HEK293 (cell line): ENCODE data around the gene HNRNPUL1.

Source experiments
- GFI1B ChIP-seq: fragments of 450-650 bp; formaldehyde crosslinking; IDR thresholded peaks from 2 replicates; pipeline ENCODE4 v1.5.1; 2016; ENCODE audit warnings: missing biosample characterization, missing genetic modification characterization
- IKZF3 ChIP-seq: fragments of 450-650 bp; IDR thresholded peaks from 2 replicates; pipeline ENCODE4 v1.5.0; 2018; ENCODE audit warnings: missing biosample characterization, mild to moderate bottlenecking, missing genetic modification characterization, moderate library complexity
- PRDM10 ChIP-seq: fragments of 450-650 bp; formaldehyde crosslinking; IDR thresholded peaks from 2 replicates; pipeline ENCODE4 v1.5.1; 2016; ENCODE audit warnings: missing biosample characterization, missing genetic modification characterization
- RBAK ChIP-seq: fragments of 450-650 bp; formaldehyde crosslinking; IDR thresholded peaks from 2 replicates; pipeline ENCODE4 v1.5.1; 2016; ENCODE audit warnings: missing biosample characterization, missing genetic modification characterization
- REST ChIP-seq: fragments of 450-650 bp; formaldehyde crosslinking; IDR thresholded peaks from 2 replicates; pipeline ENCODE4 v1.5.1; 2016; ENCODE audit warnings: missing biosample characterization, missing genetic modification characterization
- SP3 ChIP-seq: fragments of 450-650 bp; formaldehyde crosslinking; IDR thresholded peaks from 2 replicates; pipeline ENCODE4 v1.5.1; 2016; ENCODE audit warnings: missing biosample characterization, missing genetic modification characterization
- TCF7L2 ChIP-seq: IDR thresholded peaks from 2 replicates; pipeline ENCODE4 v1.6.1; 2011; ENCODE audit warnings: low read depth, mild to moderate bottlenecking, inconsistent platforms, low read length, moderate library complexity, borderline replicate concordance
- TSHZ1 ChIP-seq: fragments of 450-650 bp; formaldehyde crosslinking; IDR thresholded peaks from 2 replicates; pipeline ENCODE4 v1.5.1; 2016; ENCODE audit warnings: missing biosample characterization, missing genetic modification characterization, borderline replicate concordance
- YY2 ChIP-seq: fragments of 450-650 bp; formaldehyde crosslinking; IDR thresholded peaks from 2 replicates; pipeline ENCODE4 v1.5.1; 2016; ENCODE audit warnings: missing biosample characterization, missing genetic modification characterization
- ZBTB10 ChIP-seq: fragments of 450-650 bp; formaldehyde crosslinking; IDR thresholded peaks from 2 replicates; pipeline ENCODE4 v1.5.1; 2016; ENCODE audit warnings: missing biosample characterization, missing genetic modification characterization
- ZBTB20 ChIP-seq: fragments of 450-650 bp; formaldehyde crosslinking; IDR thresholded peaks from 2 replicates; pipeline ENCODE4 v1.5.1; 2016; ENCODE audit warnings: missing biosample characterization, missing genetic modification characterization
- ZNF175 ChIP-seq: fragments of 450-650 bp; formaldehyde crosslinking; IDR thresholded peaks from 2 replicates; pipeline ENCODE4 v1.5.1; 2016; ENCODE audit warnings: missing biosample characterization, missing genetic modification characterization
- ZNF341 ChIP-seq: fragments of 450-650 bp; formaldehyde crosslinking; IDR thresholded peaks from 2 replicates; pipeline ENCODE4; 2016; ENCODE audit warnings: low read depth, missing biosample characterization, missing genetic modification characterization
- ZNF366 ChIP-seq: fragments of 450-650 bp; formaldehyde crosslinking; conservative IDR thresholded peaks from 2 replicates; pipeline ENCODE4 v1.5.1; 2016; ENCODE audit warnings: missing biosample characterization, missing genetic modification characterization
- ZNF514 ChIP-seq: fragments of 450-650 bp; formaldehyde crosslinking; IDR thresholded peaks from 2 replicates; pipeline ENCODE4 v1.5.1; 2016; ENCODE audit warnings: missing biosample characterization, missing genetic modification characterization
- ZNF530 ChIP-seq: fragments of 450-650 bp; formaldehyde crosslinking; IDR thresholded peaks from 2 replicates; pipeline ENCODE4 v1.5.1; 2016; ENCODE audit warnings: low read depth, missing biosample characterization, missing genetic modification characterization
- ZNF549 ChIP-seq: fragments of 450-650 bp; IDR thresholded peaks from 2 replicates; pipeline ENCODE4 v1.5.1; 2018; ENCODE audit warnings: missing biosample characterization, missing genetic modification characterization, mild to moderate bottlenecking, inconsistent platforms, moderate library complexity
- ZNF555 ChIP-seq: fragments of 450-650 bp; formaldehyde crosslinking; conservative IDR thresholded peaks from 2 replicates; pipeline ENCODE4 v1.5.1; 2017; ENCODE audit warnings: missing biosample characterization, mild to moderate bottlenecking, missing genetic modification characterization, inconsistent platforms
- ZNF560 ChIP-seq: fragments of 450-650 bp; formaldehyde crosslinking; IDR thresholded peaks from 2 replicates; pipeline ENCODE4 v1.5.1; 2017; ENCODE audit warnings: missing biosample characterization, missing genetic modification characterization, borderline replicate concordance
- ZNF571 ChIP-seq: fragments of 450-650 bp; formaldehyde crosslinking; IDR thresholded peaks from 2 replicates; pipeline ENCODE4 v1.5.0; 2017; ENCODE audit warnings: missing biosample characterization, missing genetic modification characterization
- ZNF768 ChIP-seq: fragments of 450-650 bp; formaldehyde crosslinking; IDR thresholded peaks from 2 replicates; pipeline ENCODE4 v1.5.1; 2018; ENCODE audit warnings: missing biosample characterization, mild to moderate bottlenecking, missing genetic modification characterization
- ZSCAN30 ChIP-seq: fragments of 450-650 bp; IDR thresholded peaks from 2 replicates; pipeline ENCODE4 v1.5.1; 2018; ENCODE audit warnings: missing biosample characterization, mild to moderate bottlenecking, missing genetic modification characterization, moderate library complexity
- ZSCAN5A ChIP-seq: fragments of 450-650 bp; formaldehyde crosslinking; IDR thresholded peaks from 2 replicates; pipeline ENCODE4 v1.5.1; 2016; ENCODE audit warnings: missing biosample characterization, missing genetic modification characterization
- ZXDB ChIP-seq: fragments of 450-650 bp; formaldehyde crosslinking; IDR thresholded peaks from 2 replicates; pipeline ENCODE4 v1.5.1; 2016; ENCODE audit warnings: missing biosample characterization, missing genetic modification characterization

HNRNPUL1 gene

GRCh38 chr19:41351339-41352245, 87.4 kb downstream of the HNRNPUL1 start (continued):
- no peak for TF ChIP-seq TSHZ1
- no peak for TF ChIP-seq ZNF514 (tag by site-specific recombination)
- no peak for TF ChIP-seq TCF7L2
- TF ChIP-seq ZNF560 (tag by site-specific recombination): no peak
- TF ChIP-seq ZSCAN5A (tag by site-specific recombination): no peak
- no peak for TF ChIP-seq ZNF571 (tag by site-specific recombination)
- no peak for TF ChIP-seq REST (tag by site-specific recombination)
- TF ChIP-seq ZSCAN30 (tag by site-specific recombination): no peak
- TF ChIP-seq ZBTB20 (tag by site-specific recombination): peak; percentile 33; the same call in 1 of the 2 replicates
- no peak for TF ChIP-seq ZNF549
- no peak for TF ChIP-seq RBAK
- peak; percentile 55; the same call in 1 of the 2 replicates for TF ChIP-seq ZNF366
- no peak for TF ChIP-seq ZNF768 (tag by site-specific recombination)
- TF ChIP-seq ZNF175 (tag by site-specific recombination): no peak
- TF ChIP-seq GFI1B (tag by site-specific recombination): no peak
- peak; percentile 67 for TF ChIP-seq ZNF341 (tag by site-specific recombination)
- 0 out of 2 replicates have a peak, but pooled peaks have one; percentile 26 for TF ChIP-seq ZBTB10 (tag by site-specific recombination)
- TF ChIP-seq ZXDB (tag by site-specific recombination): peak; percentile 95
- no peak for TF ChIP-seq ZNF555
- TF ChIP-seq IKZF3 (tag by site-specific recombination): peak; percentile 58; the same call in 1 of the 2 replicates
- TF ChIP-seq YY2: no peak
- no peak for TF ChIP-seq ZNF530
- TF ChIP-seq PRDM10 (tag by site-specific recombination): peak; percentile 80
- peak; percentile 87 for TF ChIP-seq SP3
